ENCODE measurements around the gene COL18A1.

GRCh38 chr21:45393833-45394638, 10.9 kb upstream of the COL18A1 start:
- no peak for TF ChIP-seq REST (IDR thresholded peaks at IDR 0.05; ENCODE audit: low read depth, low read length)
- TF ChIP-seq CTCF (IDR thresholded peaks at IDR 0.05), result no peak
- TF ChIP-seq MXI1 (IDR thresholded peaks at IDR 0.05; ENCODE audit: low read depth, low read length), result no peak
